Naive thymus-derived CD8-positive, alpha-beta T cell (primary cell): ENCODE results near the gene FAF1. TPM values are rescaled to one million over a fixed set of nuclear protein-coding genes. Genes with fewer than 3 reads are reported as not detected.

ENCODE experiments used
- ATAC-seq, 2 donors: fragments of 150-1000 bp; cut with Tn5 transposase in 1 of 2; sonication (Bioruptor Pico), chemical (Tn5 transposase) in 1 of 2; 1 replicate in 1 of 2; 2 replicates in 1 of 2; pipeline ENCODE4 v1.10.0; 2021; ENCODE audit warnings: mild to moderate bottlenecking in 2 of 2, moderate library complexity in 2 of 2
- POLR2A ChIA-PET: fragments of 350-600 bp; sonication (Branson Sonifier 250); formaldehyde crosslinking; loops from one replicate; lab custom pipeline; 2021; ENCODE audit warnings: antibody characterized with exemption; lab: Charles Lee
- DNase-seq, 10 donors: peaks; one replicate each; pipeline versions ENCODE4 v3.0.0 to v3.0.0-alpha.2; 2020 to 2022
- H3K27ac Mint-ChIP-seq, 10 donors: one replicate each; pipeline ENCODE4 v1.8.0; 2020 to 2022; ENCODE audit warnings: mild to moderate bottlenecking in 10 of 10, mixed read lengths in 10 of 10, moderate library complexity in 4 of 10, inconsistent platforms in 1 of 10
- H3K27me3 Mint-ChIP-seq, 5 donors: one replicate each; pipeline ENCODE4 v1.8.0; 2021 to 2022; ENCODE audit warnings: mixed read lengths in 5 of 5
- H3K36me3 Mint-ChIP-seq, 3 donors: one replicate each; pipeline ENCODE4 v1.8.0; 2020 to 2022; ENCODE audit warnings: mixed read lengths in 3 of 3, mild to moderate bottlenecking in 2 of 3, inconsistent platforms in 1 of 3
- H3K4me1 Mint-ChIP-seq, 4 donors: one replicate each; pipeline ENCODE4 v1.8.0; 2021 to 2022; ENCODE audit warnings: mixed read lengths in 4 of 4
- H3K4me3 Mint-ChIP-seq, 10 donors: one replicate each; pipeline ENCODE4 v1.8.0; 2020 to 2022; ENCODE audit warnings: mild to moderate bottlenecking in 10 of 10, mixed read lengths in 10 of 10, moderate library complexity in 6 of 10, inconsistent platforms in 1 of 10
- H3K9me3 Mint-ChIP-seq, 9 donors: one replicate each; pipeline ENCODE4 v1.8.0; 2020 to 2022; ENCODE audit warnings: mixed read lengths in 9 of 9, mild to moderate bottlenecking in 3 of 9, inconsistent platforms in 1 of 9, moderate library complexity in 1 of 9
- polyA plus RNA-seq, 3 donors: library from polyadenylated mRNA; unstranded; fragments of 300-500 nt; fragmentation: Illumina TruSeq; gene quantifications; one replicate each; pipeline ENCODE4 v1.2.3, GENCODE V29; 2021
- total RNA-seq, 8 experiments: library from RNA in 2 of 8; stranded (reverse) in 2 of 8; gene quantifications; one replicate each; pipeline ENCODE4 v1.2.3 and lab custom pipeline; 2021 to 2026

The FAF1 gene
- total and polyA plus RNA-seq, 5 experiments from 2014 or later = 46.2 to 64.5 (median 48.2) TPM

DNA sequence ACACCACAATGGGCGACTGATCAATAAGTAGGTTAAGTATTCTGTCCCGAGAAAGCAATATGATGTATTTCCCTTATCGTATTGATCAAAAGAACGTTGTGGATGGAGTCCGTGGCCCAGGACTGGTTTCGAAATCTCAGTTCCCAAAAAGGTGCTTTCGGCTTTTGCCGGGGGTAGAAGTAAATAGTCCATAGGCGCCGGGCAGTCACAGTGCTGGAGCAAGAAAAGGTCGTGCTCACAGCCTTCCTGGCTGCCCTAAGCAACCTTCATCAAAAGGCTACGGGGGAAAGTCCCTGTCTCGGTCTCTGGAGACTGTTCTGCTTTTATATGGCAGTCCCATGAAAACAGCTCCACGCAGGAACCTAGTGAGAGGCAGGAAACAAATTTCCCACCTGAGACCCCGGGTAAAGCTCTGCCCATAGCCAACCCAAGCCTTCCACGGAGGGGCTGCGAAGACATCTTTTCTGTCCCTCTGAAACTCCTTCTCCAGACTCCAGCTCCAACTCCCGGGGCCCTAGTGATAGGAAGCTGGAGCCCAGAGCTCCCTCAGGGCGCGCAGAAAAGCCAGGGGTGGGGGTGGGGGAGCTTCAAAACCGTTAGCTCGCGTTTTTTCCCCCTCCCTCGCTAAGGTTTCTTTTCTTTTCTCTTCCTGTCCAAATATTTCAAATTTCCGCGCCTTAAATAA, 17.0 kb upstream of the FAF1 start:
- peak overlapping the region; percentile 78 to 91 (median 85) for H3K4me3 Mint-ChIP-seq
- POLR2A ChIA-PET = interaction anchor here (1.6 to 4.1 kb wide), 2 partner anchors 8 to 16 kb away, joined by 11 to 30 read pairs; partner anchors contain the start of gene CDKN2C
- peaks cover 10 to 24% (median 18%) of the 10 kb centered on the region in 4 donors for H3K4me1 Mint-ChIP-seq
- peak overlapping the region in 6 of 10 donors; percentile 9 to 77 (median 48) for H3K27ac Mint-ChIP-seq
- DNase-seq (peak in 5 of 10 donors; percentile 17 to 31 (median 23)), ATAC-seq (peak; percentile 46 to 56)
- H3K36me3 Mint-ChIP-seq = no peaks in the 10 kb centered on the region
- no peaks in the 10 kb centered on the region for H3K9me3 Mint-ChIP-seq
- H3K27me3 Mint-ChIP-seq = peaks cover 14 to 28% (median 27%) of the 10 kb centered on the region in 5 donors

DNA sequence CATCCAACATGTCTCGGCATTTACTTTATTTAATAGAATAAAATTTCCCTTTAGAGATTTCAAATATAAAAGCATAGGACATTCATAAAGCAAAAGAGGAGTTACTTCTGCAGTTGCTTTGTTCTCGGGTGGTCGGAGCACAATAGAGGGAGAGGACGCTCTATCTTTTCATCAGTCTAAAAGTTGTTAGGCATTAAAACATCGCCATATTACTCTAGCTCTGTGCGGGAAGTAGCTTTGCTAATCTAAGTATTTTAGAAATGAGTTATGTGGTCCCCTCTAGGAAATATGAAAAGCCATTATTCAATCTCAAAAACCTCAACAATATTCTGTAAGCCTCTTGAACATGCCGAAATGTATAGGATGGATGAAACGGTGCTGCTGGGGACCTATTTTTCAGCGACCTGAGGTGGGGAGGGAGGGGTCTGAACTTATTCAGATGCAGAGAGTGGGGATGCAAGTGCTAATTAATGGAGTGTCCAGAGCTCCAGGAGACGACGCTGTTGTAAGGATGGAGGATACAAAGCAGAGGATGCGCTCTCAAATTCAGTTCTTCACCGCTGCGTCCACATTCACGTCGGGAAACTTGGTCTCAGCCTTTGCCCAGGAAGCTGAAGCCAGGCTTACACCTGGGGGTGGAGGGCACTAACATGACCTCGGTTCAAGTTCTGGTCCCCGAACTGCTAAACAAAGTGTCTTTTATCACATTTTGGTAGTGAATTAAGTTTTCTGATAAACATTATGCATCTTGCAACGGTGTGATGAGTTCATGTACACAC, 16.2 kb upstream of the FAF1 start:
- Mint-ChIP-seq H3K27ac (peak overlapping the region in 1 of 10 donors; percentile 77), H3K4me3 (peak overlapping the region; percentile 78 to 91 (median 85)), H3K9me3 (no peaks in the 10 kb centered on the region), H3K4me1 (peaks cover 10 to 27% (median 18%) of the 10 kb centered on the region in 4 donors), H3K27me3 (peaks cover 14 to 28% (median 25%) of the 10 kb centered on the region in 5 donors), H3K36me3 (no peaks in the 10 kb centered on the region)
- ATAC-seq (no peak), DNase-seq (peak in 1 of 10 donors; percentile 8)
- POLR2A ChIA-PET = interaction anchor here (0.6 to 4.1 kb wide), 3 partner anchors 8 to 20 kb away, joined by 4 to 30 read pairs (median 11); partner anchors contain the start of gene CDKN2C

DNA sequence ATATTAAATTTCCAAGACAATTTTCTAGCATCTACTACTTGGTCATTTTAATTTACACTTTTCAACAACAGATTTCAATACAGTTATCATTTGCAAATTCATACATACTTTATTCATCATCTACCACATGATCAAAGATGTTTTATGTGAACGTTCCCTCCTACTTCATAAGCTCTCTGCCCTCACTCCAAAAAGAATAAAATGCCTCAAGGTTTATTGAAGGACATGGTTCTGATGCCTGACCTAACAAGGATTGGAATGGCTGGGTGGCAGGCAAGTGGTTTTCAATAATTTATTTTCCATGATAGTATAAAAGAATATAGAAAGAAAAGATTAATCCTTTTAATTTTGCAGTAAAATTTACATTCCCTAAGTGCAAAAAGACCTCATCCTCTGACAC, 15.4 kb upstream of the FAF1 start:
- DNase-seq (no peak), ATAC-seq (no peak)
- POLR2A ChIA-PET = no interaction called here
- H3K36me3 Mint-ChIP-seq = no peaks in the 10 kb centered on the region
- H3K27me3 Mint-ChIP-seq = peaks cover 14 to 28% (median 25%) of the 10 kb centered on the region in 5 donors
- no peak overlapping the region for H3K27ac Mint-ChIP-seq
- no peak overlapping the region for H3K4me3 Mint-ChIP-seq
- H3K9me3 Mint-ChIP-seq = no peaks in the 10 kb centered on the region
- peaks cover 10 to 36% (median 24%) of the 10 kb centered on the region in 4 donors for H3K4me1 Mint-ChIP-seq

DNA sequence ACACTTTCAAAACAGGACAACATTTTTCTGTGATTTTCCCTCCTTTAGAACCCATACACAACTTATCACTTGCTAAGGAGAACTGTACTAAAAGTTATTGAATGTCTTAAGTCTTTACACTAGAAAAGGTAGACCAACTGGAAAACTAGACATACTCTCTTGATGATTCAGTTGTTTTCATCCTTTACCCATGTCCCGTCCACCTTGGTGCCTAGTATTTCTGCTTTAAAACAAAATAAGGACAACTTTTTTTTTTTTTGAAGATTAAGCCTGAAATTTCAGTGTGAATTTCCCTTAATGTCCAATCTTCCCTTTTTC, 14.5 kb upstream of the FAF1 start:
- Mint-ChIP-seq H3K27me3 (peaks cover 14 to 28% (median 24%) of the 10 kb centered on the region in 5 donors), H3K4me3 (no peak overlapping the region), H3K27ac (no peak overlapping the region), H3K36me3 (no peaks in the 10 kb centered on the region), H3K9me3 (no peaks in the 10 kb centered on the region), H3K4me1 (peaks cover 16 to 42% (median 30%) of the 10 kb centered on the region in 4 donors)
- POLR2A ChIA-PET = no interaction called here
- ATAC-seq (no peak), DNase-seq (no peak)

DNA sequence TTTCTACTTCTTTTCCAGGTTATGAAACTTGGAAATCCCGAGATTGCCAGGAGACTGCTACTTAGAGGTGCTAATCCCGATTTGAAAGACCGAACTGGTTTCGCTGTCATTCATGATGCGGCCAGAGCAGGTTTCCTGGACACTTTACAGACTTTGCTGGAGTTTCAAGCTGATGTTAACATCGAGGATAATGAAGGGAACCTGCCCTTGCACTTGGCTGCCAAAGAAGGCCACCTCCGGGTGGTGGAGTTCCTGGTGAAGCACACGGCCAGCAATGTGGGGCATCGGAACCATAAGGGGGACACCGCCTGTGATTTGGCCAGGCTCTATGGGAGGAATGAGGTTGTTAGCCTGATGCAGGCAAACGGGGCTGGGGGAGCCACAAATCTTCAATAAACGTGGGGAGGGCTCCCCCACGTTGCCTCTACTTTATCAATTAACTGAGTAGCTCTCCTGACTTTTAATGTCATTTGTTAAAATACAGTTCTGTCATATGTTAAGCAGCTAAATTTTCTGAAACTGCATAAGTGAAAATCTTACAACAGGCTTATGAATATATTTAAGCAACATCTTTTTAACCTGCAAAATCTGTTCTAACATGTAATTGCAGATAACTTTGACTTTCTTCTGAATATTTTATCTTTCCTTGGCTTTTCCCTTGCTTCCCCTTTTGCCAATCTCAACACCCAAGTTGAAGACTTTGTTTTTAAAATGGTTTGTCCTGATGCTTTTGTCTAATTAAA, 14.0 kb upstream of the FAF1 start:
- Mint-ChIP-seq H3K4me1 (peaks cover 15 to 38% (median 28%) of the 10 kb centered on the region in 4 donors), H3K4me3 (no peak overlapping the region), H3K9me3 (no peaks in the 10 kb centered on the region), H3K27me3 (peaks cover 13 to 28% (median 22%) of the 10 kb centered on the region in 5 donors), H3K36me3 (no peaks in the 10 kb centered on the region), H3K27ac (peak overlapping the region in 1 of 10 donors; percentile 81)
- DNase-seq = no peak
- ATAC-seq = no peak
- POLR2A ChIA-PET = no interaction called here

DNA sequence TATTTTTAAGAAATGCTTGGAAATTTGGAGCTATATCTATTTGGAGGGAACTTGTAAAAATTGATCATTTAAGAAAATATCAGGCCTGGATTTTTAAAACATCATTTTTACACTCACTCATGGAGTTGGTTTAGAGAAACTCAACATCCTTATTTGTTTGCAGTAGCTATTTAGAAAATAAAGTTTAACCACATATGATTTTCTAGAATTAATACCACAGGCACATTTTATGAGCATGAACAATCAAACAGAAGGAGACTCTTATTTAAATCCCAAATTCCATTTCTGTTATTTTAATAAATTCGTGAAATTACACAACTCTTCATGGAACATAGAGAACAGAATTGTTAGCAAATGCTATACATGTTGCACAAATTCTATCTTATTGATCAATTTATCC, 13.2 kb upstream of the FAF1 start:
- H3K36me3 Mint-ChIP-seq = no peaks in the 10 kb centered on the region
- ATAC-seq (no peak), DNase-seq (no peak)
- H3K4me3 Mint-ChIP-seq = no peak overlapping the region
- H3K27me3 Mint-ChIP-seq = peaks cover 8 to 28% (median 16%) of the 10 kb centered on the region in 5 donors
- peaks cover 11 to 30% (median 21%) of the 10 kb centered on the region in 4 donors for H3K4me1 Mint-ChIP-seq
- no peak overlapping the region for H3K27ac Mint-ChIP-seq
- H3K9me3 Mint-ChIP-seq = no peaks in the 10 kb centered on the region
- POLR2A ChIA-PET = interaction anchor here (1.4 kb wide), 1 partner anchor 12 kb away, joined by 4 read pairs; no protein-coding TSS in a partner anchor

DNA sequence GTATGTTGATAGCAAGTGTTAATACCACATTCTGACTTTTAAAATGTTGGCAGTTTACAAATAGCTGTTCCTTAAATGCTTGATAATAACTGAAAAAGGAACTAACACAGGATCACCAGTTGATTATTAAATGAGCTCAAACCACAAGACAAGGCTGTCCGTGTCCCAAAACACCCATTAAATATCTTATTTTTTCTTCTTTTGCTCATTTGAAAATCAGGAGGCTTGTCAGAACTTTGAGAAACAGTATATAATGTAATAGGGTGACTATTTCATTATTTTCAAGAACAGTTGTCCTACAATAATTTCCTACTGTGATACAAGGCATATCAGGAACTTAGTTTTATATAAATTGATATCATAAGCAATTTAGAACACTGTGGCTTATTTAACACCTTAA, 12.7 kb upstream of the FAF1 start:
- Mint-ChIP-seq H3K36me3 (no peaks in the 10 kb centered on the region), H3K4me3 (no peak overlapping the region), H3K4me1 (peaks cover 13 to 32% (median 24%) of the 10 kb centered on the region in 4 donors), H3K9me3 (no peaks in the 10 kb centered on the region), H3K27ac (no peak overlapping the region), H3K27me3 (peaks cover 8 to 28% (median 16%) of the 10 kb centered on the region in 5 donors)
- ATAC-seq = no peak
- POLR2A ChIA-PET = interaction anchor here (1.4 kb wide), 1 partner anchor 12 kb away, joined by 4 read pairs; no protein-coding TSS in a partner anchor
- no peak for DNase-seq

DNA sequence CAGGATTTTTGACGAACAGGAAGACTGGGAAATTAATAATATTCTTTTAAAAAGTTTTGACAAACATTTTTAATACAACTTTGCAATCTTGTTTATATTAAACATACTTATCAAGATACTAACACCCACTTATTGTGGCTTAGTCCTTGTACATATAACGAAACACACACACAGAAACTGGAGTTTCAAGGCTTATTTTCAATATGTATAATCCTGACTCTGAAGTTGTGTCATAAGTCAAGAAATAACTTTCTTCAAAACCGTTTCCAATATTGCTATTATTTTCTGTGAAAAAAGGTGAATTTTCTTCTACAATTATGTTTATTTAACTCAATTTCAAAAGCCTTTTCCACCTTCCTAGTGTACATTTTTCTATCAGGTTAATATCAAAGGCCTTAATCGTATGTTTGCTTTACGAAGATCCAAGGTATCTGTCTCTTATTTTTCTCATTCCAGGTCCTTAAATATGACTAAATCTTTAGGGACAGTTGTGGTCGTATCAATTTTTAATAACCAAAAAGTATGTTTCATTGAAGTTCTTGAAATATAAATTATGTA, 11.8 kb upstream of the FAF1 start:
- DNase-seq (no peak), ATAC-seq (no peak)
- Mint-ChIP-seq H3K4me3 (peak overlapping the region in 2 of 10 donors; percentile 1 to 98), H3K9me3 (no peaks in the 10 kb centered on the region), H3K4me1 (peaks cover 11 to 37% (median 25%) of the 10 kb centered on the region in 4 donors), H3K36me3 (no peaks in the 10 kb centered on the region), H3K27me3 (peaks cover 8 to 26% (median 14%) of the 10 kb centered on the region in 5 donors), H3K27ac (no peak overlapping the region)
- POLR2A ChIA-PET = interaction anchor here (1.4 to 4.0 kb wide), 2 partner anchors 11 to 12 kb away, joined by 4 to 49 read pairs; partner anchors contain the start of gene FAF1

DNA sequence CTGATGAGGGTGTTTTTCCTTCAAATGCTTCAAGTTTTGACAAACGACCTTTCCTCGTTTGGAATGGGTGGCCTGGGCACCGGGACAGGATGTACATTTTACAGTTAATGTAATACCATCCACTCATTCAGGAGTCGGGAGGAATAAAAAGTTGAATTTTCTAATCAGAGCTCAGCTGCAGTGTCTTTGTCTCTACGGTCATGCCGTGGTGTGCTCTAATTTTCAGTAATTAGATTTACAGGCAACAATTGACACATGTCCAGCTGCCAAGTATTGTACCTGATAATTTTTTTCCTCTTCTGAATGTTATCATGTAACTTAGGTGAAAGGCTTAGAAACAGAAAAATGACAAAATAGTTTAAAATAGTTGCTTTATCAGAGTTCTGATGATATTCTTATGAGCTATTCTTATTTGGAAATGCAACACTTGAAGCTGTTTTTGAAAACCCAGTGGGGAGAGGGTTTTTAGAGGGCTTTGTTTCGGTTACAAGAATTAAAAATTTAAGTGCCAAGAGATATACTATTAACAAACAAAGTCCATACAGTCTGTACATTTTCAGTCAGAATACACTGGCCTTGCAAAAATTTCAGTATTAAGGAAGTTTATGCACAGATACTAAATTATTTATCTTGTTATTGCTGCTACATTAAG, 11.0 kb upstream of the FAF1 start:
- Mint-ChIP-seq H3K9me3 (no peaks in the 10 kb centered on the region), H3K4me1 (peaks cover 9 to 29% (median 20%) of the 10 kb centered on the region in 4 donors), H3K36me3 (no peaks in the 10 kb centered on the region), H3K4me3 (peak overlapping the region; percentile 90 to 99 (median 98)), H3K27ac (peak overlapping the region in 6 of 10 donors; percentile 49 to 93 (median 86)), H3K27me3 (peaks cover 4 to 19% (median 7%) of the 10 kb centered on the region in 5 donors)
- no peak for ATAC-seq
- POLR2A ChIA-PET = interaction anchor here (2.7 to 4.0 kb wide), 2 partner anchors 11 to 265 kb away, joined by 9 to 49 read pairs; partner anchors contain the start of genes FAF1 and RNF11
- DNase-seq = no peak

DNA sequence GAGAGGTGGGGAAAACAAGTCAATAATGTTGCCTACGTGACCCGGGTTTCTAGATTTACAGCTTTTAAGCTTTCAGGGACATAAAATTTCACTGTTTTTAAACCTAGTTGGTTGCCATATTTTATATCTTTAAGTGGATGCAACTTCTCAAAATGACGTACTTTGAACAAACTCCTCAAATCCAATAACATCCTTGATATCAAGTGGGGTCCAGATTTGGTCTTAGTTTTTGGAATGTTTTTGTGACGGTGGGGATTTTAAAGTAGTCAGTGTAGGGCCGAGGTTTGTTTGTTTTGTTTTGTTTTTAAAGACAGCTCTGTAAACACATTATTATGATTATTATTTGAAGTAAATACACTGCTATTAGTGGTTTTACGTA, 10.4 kb upstream of the FAF1 start:
- Mint-ChIP-seq H3K4me1 (peaks cover 9 to 28% (median 20%) of the 10 kb centered on the region in 4 donors), H3K27ac (peak overlapping the region; percentile 28 to 95 (median 92)), H3K36me3 (no peaks in the 10 kb centered on the region), H3K9me3 (no peaks in the 10 kb centered on the region), H3K27me3 (peaks cover 4 to 19% (median 6%) of the 10 kb centered on the region in 5 donors), H3K4me3 (peak overlapping the region; percentile 90 to 99 (median 98))
- no peak for DNase-seq
- no peak for ATAC-seq
- POLR2A ChIA-PET = interaction anchor here (2.7 to 4.0 kb wide), 3 partner anchors 7 to 265 kb away, joined by 9 to 49 read pairs (median 30); partner anchors contain the start of genes FAF1 and RNF11
